G401 (cell line): ENCODE measurements around the gene TRAPPC12. TPM values are rescaled to one million over a fixed set of nuclear protein-coding genes. Genes with fewer than 3 reads are reported as not detected.
A peak's percentile ranks its signal among the peaks of the same experiment; 100 is the strongest.

Experiments used
- DNase-seq: peaks from one replicate; pipeline ENCODE4 v3.0.0-alpha.2; 2015; ENCODE audit warnings: low spot score
- in situ Hi-C: cut with HindIII; loops from 2 replicates; pipeline ENCODE4 v1.10.0; 2016; ENCODE audit warnings: low sequenced_read_pairs, mixed read lengths
- total RNA-seq: library from RNA; depleted of rRNA; stranded (reverse); fragments of >200 nt; shearing (Covaris generic); gene quantifications from 2 replicates; pipeline ENCODE4 v1.2.3, GENCODE V29; 2014

Gene TRAPPC12
- total RNA-seq, 1 experiment from 2014 or later, result 54.2 TPM

DNA sequence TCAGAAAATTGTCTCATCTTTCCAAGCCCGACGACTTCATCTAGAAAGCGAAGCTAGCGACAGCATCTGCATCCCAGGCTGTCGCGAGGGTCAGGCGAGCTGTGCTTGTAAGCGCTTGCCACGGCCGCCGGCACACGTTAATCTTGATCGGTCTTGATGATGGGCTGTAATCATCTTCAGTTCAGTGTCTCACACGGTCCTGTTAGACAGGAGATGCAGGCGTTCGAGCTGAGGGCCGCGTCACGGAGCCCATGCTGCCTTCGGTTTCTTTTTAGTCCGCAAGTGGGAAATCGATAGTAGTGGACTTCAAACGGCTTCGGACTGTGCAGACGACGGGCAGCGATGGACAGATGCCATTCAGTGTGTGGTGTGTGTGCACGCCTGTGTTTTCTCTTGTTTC lies 96.3 kb downstream of the TRAPPC12 start:
- in situ Hi-C loops, result no loop called here
- DNase-seq, result no peak

- DNase-seq, result no peak
- in situ Hi-C loops, result no loop called here
These were observed 97.0 kb downstream of the TRAPPC12 start for GRCh38 chr2:3476321-3476984.

- no peak for DNase-seq
- in situ Hi-C loops, result no loop called here
These were observed 97.5 kb downstream of the TRAPPC12 start for GRCh38 chr2:3476985-3477327.

- DNase-seq, result no peak
- in situ Hi-C loops, result no loop called here
These were observed 99.4 kb downstream of the TRAPPC12 start for GRCh38 chr2:3478846-3479385.

DNA sequence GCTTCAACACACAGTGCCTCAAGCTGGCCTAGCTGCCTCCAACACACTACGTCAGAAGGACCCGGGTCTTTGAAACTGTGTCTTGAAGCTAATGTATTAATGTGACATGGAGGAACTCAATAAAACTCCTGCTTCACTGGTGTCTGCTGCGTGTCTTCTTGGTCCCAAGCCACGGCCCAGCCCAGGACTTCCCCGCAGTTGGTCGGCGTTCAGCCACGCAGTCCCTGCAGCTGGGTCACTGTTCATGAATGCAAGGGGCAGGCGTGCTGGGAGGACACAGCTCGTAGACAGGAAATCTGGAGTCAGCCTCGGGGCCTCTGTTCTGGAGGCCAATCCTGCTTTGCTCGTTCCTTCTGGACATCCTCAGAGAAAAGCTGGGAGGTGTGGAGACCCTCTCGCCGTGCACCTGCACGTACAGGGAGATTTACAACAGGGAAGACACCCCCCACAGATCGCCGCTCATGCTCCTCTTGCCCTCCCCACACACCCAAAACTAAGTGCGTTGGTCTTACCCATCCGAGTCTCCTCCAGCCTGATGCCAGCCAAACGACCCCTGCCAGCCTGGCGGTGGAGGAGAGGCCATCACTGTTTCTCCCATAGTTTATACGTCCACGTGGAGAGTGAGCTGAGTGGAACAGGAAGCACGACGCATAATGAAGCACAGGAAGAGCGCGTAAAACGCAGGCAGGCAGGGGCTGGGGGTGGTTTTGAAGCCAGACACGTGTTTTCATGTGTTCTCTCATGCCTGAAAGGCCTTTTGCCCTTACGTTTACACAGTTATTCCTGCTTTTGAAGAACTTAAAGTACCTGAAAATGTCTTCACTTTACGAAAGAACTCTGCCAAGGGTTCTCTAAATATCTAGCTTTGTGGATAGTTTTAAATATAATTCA lies 100.2 kb downstream of the TRAPPC12 start:
- in situ Hi-C loops, result no loop called here
- no peak for DNase-seq

DNA sequence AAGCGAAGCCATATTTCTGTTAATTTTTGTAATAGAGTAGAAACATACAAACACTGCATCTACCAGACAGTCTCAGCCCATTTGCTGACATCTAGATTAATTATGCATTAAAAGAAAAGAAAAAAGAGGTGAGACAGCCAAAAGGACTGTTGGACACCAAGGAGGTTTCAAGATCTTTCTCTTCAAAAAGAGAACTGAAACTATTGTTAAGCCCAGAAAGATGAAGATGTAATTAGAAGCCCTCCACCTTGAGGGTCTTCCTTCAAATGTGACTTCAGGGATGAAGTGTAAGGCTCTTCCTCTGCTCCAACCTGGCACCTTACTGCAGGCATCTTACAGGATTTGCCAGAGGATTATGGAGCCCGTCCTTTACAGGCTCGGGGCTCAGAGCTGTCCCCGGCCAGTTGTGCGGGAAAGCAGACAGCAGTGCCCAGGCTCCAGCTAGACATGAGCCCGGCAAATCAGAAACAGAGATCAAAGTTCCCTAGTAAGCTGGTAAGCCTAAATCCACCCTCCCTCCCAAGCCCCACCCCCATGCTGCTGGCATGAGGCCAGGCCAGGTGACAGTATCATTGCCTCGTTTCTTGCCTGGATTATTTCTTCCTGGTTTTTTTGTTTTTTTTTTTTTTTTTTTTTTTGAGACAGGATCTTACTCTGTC lies 101.0 kb downstream of the TRAPPC12 start:
- in situ Hi-C loops, result no loop called here
- no peak for DNase-seq

DNA sequence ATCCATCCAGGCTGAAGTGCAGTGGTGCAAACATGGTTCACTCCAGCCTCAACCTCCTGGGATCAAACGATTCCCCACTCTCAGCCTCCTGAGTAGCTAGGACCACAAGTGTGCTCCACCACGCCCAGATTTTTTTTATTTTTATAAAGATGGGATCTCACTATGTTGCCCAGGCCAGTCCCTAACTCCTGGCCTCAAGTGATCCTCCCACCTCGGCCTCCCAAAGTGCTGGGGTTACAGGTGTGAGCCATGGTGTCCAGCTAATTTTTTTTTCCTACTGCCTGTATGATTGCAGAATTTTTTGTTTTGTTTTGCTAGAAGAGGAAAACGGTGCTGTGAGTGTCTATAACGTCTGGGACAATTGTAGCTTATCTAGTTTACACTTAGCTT lies 101.5 kb downstream of the TRAPPC12 start:
- DNase-seq, result no peak
- in situ Hi-C loops, result no loop called here

DNA sequence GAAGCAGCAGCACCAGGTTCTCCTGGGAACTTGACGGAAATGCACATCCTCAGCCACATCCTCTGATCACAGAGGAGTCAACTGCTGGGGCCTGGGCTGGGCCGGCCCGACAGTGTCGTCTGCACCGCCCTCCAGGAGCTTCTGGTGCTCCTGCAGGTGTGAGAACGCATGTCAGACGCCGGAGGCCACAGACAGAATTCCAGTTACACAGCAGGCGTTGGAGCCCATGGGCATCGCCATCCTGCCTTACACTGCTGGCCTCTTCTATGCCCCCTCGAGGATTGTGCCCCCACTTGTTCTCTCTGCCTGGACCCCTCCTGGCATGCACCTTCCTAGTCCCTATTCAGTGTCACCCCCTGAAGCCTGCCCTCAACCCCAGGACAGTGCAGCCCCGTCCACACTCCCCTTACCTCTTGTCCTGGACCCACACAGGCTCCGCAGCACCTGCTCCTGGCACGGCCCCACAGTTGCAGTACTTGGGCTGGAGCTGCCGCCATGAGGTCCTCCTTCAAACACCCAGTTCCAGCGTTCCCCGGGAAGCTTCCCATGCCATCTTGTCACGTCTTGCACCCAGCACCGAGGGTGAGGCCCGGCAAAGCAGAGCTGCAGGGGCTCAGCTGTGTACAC lies 102.4 kb downstream of the TRAPPC12 start:
- no peak for DNase-seq
- in situ Hi-C loops, result no loop called here

DNA sequence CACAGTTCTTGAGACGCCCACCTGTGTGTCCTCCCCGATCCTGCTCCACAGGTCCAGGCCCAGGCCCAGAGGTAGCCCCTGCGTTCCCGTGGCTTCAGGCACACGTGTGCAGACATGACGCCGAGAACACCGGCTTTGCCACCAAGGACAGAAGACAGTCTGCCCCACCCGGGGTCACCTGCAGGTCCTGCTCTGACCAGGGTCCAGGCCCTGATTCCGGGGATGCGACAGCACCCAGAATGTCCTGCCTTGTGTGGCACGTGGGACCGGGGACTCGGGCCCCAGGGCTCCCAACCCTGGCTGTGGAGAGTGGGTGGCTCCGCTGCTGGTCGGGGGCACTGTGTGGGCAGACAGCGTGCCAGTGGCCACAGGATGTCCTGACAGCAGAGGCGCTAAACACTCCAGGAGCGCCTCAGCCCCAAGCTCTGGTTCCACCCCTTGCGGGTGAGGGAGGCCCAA lies 102.9 kb downstream of the TRAPPC12 start:
- DNase-seq, result no peak
- in situ Hi-C loops, result no loop called here

- in situ Hi-C loops, result no loop called here
- DNase-seq, result peak; percentile 81
These were observed 103.9 kb downstream of the TRAPPC12 start for GRCh38 chr2:3483227-3483985.

DNA sequence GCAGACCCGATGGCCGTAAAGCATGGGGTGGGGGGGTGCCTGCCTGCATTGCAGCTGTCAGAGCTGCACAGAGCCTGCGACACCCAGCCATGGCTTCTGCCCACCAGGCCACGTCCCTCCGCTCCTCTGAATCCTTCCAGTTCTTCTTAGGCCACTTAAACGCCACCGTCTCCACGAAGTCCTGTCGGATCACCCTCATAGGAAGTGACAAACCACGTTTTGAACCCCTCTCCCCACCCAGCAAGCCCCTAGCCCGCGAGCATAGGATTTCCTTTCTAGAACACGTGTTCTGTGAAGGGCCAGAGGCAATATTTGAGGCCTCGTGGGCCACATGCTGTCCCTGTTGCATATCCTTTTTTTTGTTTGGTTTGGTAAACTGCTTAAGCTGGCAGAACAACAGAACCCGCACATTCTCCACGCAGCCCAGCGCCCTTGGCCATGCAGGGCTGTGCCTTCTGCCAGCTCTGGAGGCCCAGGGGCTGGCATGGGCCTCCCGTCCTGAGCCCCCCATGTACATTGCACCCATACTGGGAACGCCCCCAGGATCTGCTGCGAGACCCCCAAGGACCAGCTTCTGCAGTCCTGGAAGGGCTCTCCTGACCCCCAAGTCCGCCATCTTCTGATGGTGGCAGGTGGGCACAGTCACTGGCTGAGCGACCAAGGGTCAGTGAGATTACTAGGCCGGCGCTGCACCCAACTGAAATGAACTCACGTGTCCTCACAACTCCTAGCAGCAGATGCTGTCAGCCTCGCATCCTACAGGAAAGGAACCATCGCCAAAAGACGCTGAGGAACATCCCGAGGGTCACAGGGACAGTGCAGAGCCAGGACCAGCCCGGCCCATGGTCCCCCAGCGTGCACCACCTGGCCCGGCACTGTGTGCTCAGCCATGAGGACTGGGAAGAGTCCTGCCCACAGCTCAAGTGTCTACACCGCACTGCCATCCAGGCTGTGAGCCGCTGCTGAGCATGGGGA lies 104.8 kb downstream of the TRAPPC12 start:
- in situ Hi-C loops, result no loop called here
- DNase-seq, result no peak

DNA sequence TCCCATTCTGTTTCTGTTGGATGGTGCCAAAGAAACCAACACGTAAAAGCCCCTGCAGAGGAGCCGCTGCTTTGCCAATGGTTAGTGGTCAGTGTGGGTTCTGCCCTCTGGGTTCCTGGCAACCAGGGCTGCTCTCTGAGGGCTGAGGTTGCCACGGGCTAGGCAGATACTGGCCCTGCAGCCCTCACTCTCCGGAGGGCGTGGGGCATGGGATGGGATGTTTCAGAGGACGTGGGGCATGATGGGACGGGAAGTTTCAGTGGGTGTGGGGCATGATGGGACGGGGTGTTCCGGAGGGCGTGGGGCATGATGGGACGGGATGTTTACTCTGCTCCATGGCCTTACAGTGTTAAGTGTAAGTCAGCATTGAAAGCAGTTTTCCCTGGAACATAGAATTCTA lies 105.7 kb downstream of the TRAPPC12 start:
- in situ Hi-C loops, result no loop called here
- no peak for DNase-seq

DNA sequence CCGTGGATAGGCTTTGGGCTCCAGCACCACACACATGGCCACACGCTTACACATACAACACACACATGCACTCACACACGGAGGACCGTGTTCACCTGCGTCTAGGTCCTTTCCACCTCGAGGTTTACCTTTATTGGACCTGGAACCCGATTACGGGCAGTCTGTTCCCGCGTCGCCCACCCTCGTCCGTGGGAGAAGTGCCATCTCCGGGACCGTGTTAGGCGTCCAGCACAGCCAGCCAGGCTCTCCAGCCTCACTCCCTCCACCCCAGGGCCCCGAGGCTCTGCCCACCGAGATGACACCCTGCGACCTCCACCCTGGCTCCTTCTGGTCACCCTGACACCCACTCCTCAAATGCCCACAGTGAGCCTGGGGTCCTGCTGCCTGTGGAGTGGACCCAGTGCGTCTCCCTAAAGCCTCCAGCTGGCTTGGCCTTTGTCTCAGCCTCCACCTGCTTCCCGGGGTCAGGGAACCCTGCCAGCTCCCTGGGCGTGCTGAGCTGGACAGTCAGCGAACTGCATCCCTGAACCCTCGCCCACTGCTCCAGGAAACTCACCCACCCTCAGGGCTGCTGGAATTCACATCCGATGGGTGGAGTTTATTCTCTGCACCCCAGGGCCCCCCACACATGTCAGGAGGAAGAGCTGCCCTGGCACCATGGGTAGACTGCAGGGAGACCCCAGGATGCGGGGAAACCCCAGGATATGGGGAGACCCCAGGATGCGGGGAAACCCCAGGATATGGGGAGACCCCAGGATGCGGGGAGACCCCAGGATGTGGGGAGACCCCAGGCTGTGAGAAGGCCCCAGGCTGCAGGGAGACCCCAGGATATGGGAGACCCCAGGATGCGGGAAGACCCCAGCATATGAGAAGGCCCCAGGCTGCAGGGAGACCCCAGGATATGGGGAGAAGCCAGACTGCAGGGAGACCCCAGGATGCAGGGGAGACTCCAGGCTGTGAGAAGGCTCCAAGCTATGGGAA lies 106.8 kb downstream of the TRAPPC12 start:
- in situ Hi-C loops, result no loop called here
- no peak for DNase-seq

DNA sequence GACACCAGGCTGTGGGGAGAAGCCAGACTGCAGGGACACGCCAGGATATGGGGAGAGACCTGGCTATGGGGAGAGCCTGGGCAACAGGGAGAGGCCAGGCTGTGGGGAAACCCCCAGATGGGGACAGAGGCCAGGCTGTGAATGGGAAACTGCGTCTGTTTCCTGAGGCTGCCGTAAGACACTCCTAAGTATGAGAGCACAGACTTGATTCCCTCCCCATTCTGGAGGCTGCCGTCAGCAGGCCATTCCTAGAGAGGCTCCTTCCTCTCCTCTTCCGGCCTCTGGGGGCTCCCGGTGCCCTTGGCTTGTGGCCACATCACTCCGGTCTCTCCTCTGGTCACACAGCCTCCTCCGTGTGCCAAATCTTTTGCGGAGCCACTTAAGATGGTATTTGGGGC lies 107.5 kb downstream of the TRAPPC12 start:
- DNase-seq, result no peak
- in situ Hi-C loops, result no loop called here

GRCh38 chr2:3487432-3487831 lies 107.9 kb downstream of the TRAPPC12 start:
- DNase-seq, result peak; percentile 71

DNA sequence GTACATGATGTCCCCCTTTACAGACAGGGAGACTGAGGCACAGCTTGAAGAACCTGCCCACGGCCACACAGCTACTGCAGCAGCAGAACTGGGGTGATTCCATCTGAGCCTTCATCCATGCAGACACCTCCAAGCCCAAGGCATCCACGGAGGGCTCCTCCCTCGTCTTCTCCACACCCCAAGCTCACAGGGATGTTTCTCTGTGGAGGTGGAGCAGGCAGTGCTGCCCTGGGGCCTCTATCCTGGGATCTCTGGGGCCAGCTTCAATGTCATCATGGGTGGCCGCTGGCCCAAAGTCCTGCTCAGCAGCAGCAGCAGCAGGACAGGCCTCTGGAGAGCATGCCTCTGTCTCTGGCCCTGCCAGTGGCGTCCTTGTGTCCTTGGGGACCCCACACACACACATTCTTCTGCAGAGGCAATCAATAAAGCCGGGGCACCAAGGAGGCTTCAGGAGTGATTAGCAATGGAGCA lies 108.6 kb downstream of the TRAPPC12 start:
- in situ Hi-C loops, result no loop called here
- no peak for DNase-seq

More at GRCh38 chr2:3487432-3487831, 107.9 kb downstream of the TRAPPC12 start:
- in situ Hi-C loops, result no loop called here
